ENCODE measurements around the gene RAPGEF2.

Gene RAPGEF2

GRCh38 chr4:159279084-159279483 lies 176.2 kb downstream of the RAPGEF2 start:
- DNase-seq (ENCODE audit: low spot score) = no peak

- DNase-seq (ENCODE audit: low spot score) = no peak
Measured at GRCh38 chr4:159280442-159281172, 177.7 kb downstream of the RAPGEF2 start.

- peak; percentile 36 for DNase-seq (ENCODE audit: low spot score)
Measured at GRCh38 chr4:159281771-159282170, 178.9 kb downstream of the RAPGEF2 start.

- DNase-seq (ENCODE audit: low spot score) = peak; percentile 48
Measured at GRCh38 chr4:159282329-159282728, 179.4 kb downstream of the RAPGEF2 start.

GRCh38 chr4:159282944-159283343 lies 180.1 kb downstream of the RAPGEF2 start:
- DNase-seq (ENCODE audit: low spot score) = no peak

- DNase-seq (ENCODE audit: low spot score) = no peak
Measured at GRCh38 chr4:159283696-159284095, 180.8 kb downstream of the RAPGEF2 start.

- DNase-seq (ENCODE audit: low spot score) = no peak
Measured at GRCh38 chr4:159284113-159284512, 181.2 kb downstream of the RAPGEF2 start.

GRCh38 chr4:159284733-159285132 lies 181.9 kb downstream of the RAPGEF2 start:
- no peak for DNase-seq (ENCODE audit: low spot score)

- no peak for DNase-seq (ENCODE audit: low spot score)
Measured at GRCh38 chr4:159287767-159288166, 184.9 kb downstream of the RAPGEF2 start.

GRCh38 chr4:159289682-159290081 lies 186.8 kb downstream of the RAPGEF2 start:
- no peak for DNase-seq (ENCODE audit: low spot score)

GRCh38 chr4:159290321-159291030 lies 187.6 kb downstream of the RAPGEF2 start:
- no peak for DNase-seq (ENCODE audit: low spot score)

GRCh38 chr4:159291176-159291575 lies 188.3 kb downstream of the RAPGEF2 start:
- no peak for DNase-seq (ENCODE audit: low spot score)

GRCh38 chr4:159292137-159292896 lies 189.4 kb downstream of the RAPGEF2 start:
- DNase-seq (ENCODE audit: low spot score) = no peak

GRCh38 chr4:159293811-159294515 lies 191.1 kb downstream of the RAPGEF2 start:
- DNase-seq (ENCODE audit: low spot score) = no peak

- no peak for DNase-seq (ENCODE audit: low spot score)
Measured at GRCh38 chr4:159296061-159296460, 193.2 kb downstream of the RAPGEF2 start.

- DNase-seq (ENCODE audit: low spot score) = no peak
Measured at GRCh38 chr4:159297091-159297490, 194.2 kb downstream of the RAPGEF2 start.

GRCh38 chr4:159298502-159298901 lies 195.6 kb downstream of the RAPGEF2 start:
- peak; percentile 38 for DNase-seq (ENCODE audit: low spot score)

- DNase-seq (ENCODE audit: low spot score) = no peak
Measured at GRCh38 chr4:159303435-159303834, 200.6 kb downstream of the RAPGEF2 start.

- no peak for DNase-seq (ENCODE audit: low spot score)
Measured at GRCh38 chr4:159305129-159305528, 202.2 kb downstream of the RAPGEF2 start.

- no peak for DNase-seq (ENCODE audit: low spot score)
Measured at GRCh38 chr4:159307929-159308328, 205.1 kb downstream of the RAPGEF2 start.

- no peak for DNase-seq (ENCODE audit: low spot score)
Measured at GRCh38 chr4:159308566-159309340, 205.9 kb downstream of the RAPGEF2 start.
